ENCODE measurements around the gene BCAN. TPM values are rescaled to one million over a fixed set of nuclear protein-coding genes. Genes with fewer than 3 reads are reported as not detected.

Gene BCAN
- total and polyA plus RNA-seq, 3 donors from 2014 or later = 3.3 to 9.7 (median 8.8) TPM

DNA sequence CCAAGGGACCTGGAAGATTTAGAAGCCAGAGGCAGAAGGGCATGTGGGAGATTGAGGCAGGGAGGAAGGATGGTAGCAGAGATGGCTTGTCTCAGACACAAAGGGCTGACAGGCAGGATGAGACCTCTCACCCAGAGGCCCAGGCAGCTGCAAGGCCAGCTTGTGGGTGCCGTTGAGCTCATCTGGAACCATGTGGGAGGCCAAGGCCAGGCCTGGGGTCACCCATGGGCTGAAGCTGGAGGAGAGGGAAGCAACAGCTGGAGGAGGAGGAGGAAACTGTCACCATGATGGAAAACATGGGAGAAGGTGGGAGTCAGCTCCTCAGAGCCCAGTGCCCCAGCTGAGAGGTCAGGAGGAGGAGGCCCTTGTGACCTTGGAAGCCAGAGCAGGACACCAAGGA is 57.1 kb downstream of the BCAN start:
- Histone ChIP-seq H3K4me1 (no peaks in the 10 kb centered on the region), H3K27me3 (no peaks in the 10 kb centered on the region), H3K9me3 (no peaks in the 10 kb centered on the region), H3K4me3 (no peak overlapping the region), H3K36me3 (ENCODE audit: low read depth, missing control alignments) (no peaks in the 10 kb centered on the region), H3K27ac (no peak overlapping the region)
- intact Hi-C loops (cut with DNase I; ENCODE audit: low total_unique reads) = no loop called here
- TF ChIP-seq CTCF (IDR thresholded peaks at IDR 0.05) (no peak), POLR2A (IDR thresholded peaks at IDR 0.05) (no peak)
- 26 to 43% methylated on average over 1 of the region's 1 CpG for WGBS, 2 donors
- no peak for DNase-seq

GRCh38 chr1:156700736-156701531 is 59.0 kb downstream of the BCAN start:
- no peaks in the 10 kb centered on the region for H3K27me3 ChIP-seq
- no peaks in the 10 kb centered on the region for H3K9me3 ChIP-seq
- 79 to 87% methylated on average over 4 to 8 of the region's 8 CpGs for WGBS, 2 donors
- H3K4me3 ChIP-seq = no peak overlapping the region
- H3K36me3 ChIP-seq (ENCODE audit: low read depth, missing control alignments) = no peaks in the 10 kb centered on the region
- peaks cover 15% of the 10 kb centered on the region for H3K4me1 ChIP-seq
- intact Hi-C loops (cut with DNase I; ENCODE audit: low total_unique reads) = no loop called here
- no peak for DNase-seq
- TF ChIP-seq POLR2A (IDR thresholded peaks at IDR 0.05) = no peak
- TF ChIP-seq CTCF (IDR thresholded peaks at IDR 0.05) = no peak
- H3K27ac ChIP-seq = no peak overlapping the region

- Histone ChIP-seq H3K27me3 (no peaks in the 10 kb centered on the region), H3K27ac (no peak overlapping the region), H3K4me3 (no peak overlapping the region), H3K4me1 (peaks cover 32% of the 10 kb centered on the region), H3K9me3 (no peaks in the 10 kb centered on the region), H3K36me3 (ENCODE audit: low read depth, missing control alignments) (no peaks in the 10 kb centered on the region)
- intact Hi-C loops (cut with DNase I; ENCODE audit: low total_unique reads) = no loop called here
- WGBS, 2 donors = 89 to 98% methylated on average over 4 of the region's 4 CpGs
- no peak for DNase-seq
- no peak for TF ChIP-seq POLR2A (IDR thresholded peaks at IDR 0.05)
- TF ChIP-seq CTCF (IDR thresholded peaks at IDR 0.05) = no peak
Measured at GRCh38 chr1:156703336-156703735, 61.4 kb downstream of the BCAN start.

- intact Hi-C loops (cut with DNase I; ENCODE audit: low total_unique reads) = no loop called here
- DNase-seq = no peak
Measured at GRCh38 chr1:156703741-156704140, 61.8 kb downstream of the BCAN start.

More at GRCh38 chr1:156703741-156704140, 61.8 kb downstream of the BCAN start:
- no peaks in the 10 kb centered on the region for H3K27me3 ChIP-seq
- 65 to 73% methylated on average over 4 of the region's 4 CpGs for WGBS, 2 donors
- H3K4me1 ChIP-seq = peaks cover 32% of the 10 kb centered on the region
- no peak overlapping the region for H3K27ac ChIP-seq
- no peaks in the 10 kb centered on the region for H3K9me3 ChIP-seq
- H3K4me3 ChIP-seq = no peak overlapping the region
- H3K36me3 ChIP-seq (ENCODE audit: low read depth, missing control alignments) = no peaks in the 10 kb centered on the region
- TF ChIP-seq CTCF (IDR thresholded peaks at IDR 0.05) (no peak), POLR2A (IDR thresholded peaks at IDR 0.05) (no peak)
